ENCODE results near the gene HES7.

Gene HES7

GRCh38 chr17:8162997-8163977 is 39.4 kb upstream of the HES7 start:
- no peak for TF ChIP-seq CTCF (IDR thresholded peaks at IDR 0.05; ENCODE audit: low read depth, low read length)
- peak overlapping the region; percentile 75 for H3K4me3 ChIP-seq (ENCODE audit: low read depth, low read length)

- peak within 1 kb of the TSS; percentile 75 for H3K4me3 ChIP-seq (ENCODE audit: low read depth, low read length)
- no peak for TF ChIP-seq CTCF (IDR thresholded peaks at IDR 0.05; ENCODE audit: low read depth, low read length)
These were observed 38.5 kb upstream of the HES7 start, which contains the start of gene VAMP2 for GRCh38 chr17:8162233-8162996. TSS of gene VAMP2 (minus strand) at chr17:8162948. CDS start at chr17:8162879, 69 bp downstream.

GRCh38 chr17:8161289-8162232 is 37.7 kb upstream of the HES7 start:
- peak overlapping the region; percentile 75 for H3K4me3 ChIP-seq (ENCODE audit: low read depth, low read length)
- no peak for TF ChIP-seq CTCF (IDR thresholded peaks at IDR 0.05; ENCODE audit: low read depth, low read length)

GRCh38 chr17:8160741-8161221 is 36.9 kb upstream of the HES7 start:
- TF ChIP-seq CTCF (IDR thresholded peaks at IDR 0.05; ENCODE audit: low read depth, low read length) = no peak
- H3K4me3 ChIP-seq (ENCODE audit: low read depth, low read length) = no peak overlapping the region

- no peak overlapping the region for H3K4me3 ChIP-seq (ENCODE audit: low read depth, low read length)
- TF ChIP-seq CTCF (IDR thresholded peaks at IDR 0.05; ENCODE audit: low read depth, low read length) = no peak
These were observed 36.3 kb upstream of the HES7 start for GRCh38 chr17:8160224-8160577.

- no peak overlapping the region for H3K4me3 ChIP-seq (ENCODE audit: low read depth, low read length)
- 0 out of 2 replicates have a peak, but pooled peaks have one; percentile 4 for TF ChIP-seq CTCF (IDR thresholded peaks at IDR 0.05; ENCODE audit: low read depth, low read length)
These were observed 35.7 kb upstream of the HES7 start for GRCh38 chr17:8159459-8160223.
